ENCODE results near the gene NUP210L.

Gene NUP210L

DNA sequence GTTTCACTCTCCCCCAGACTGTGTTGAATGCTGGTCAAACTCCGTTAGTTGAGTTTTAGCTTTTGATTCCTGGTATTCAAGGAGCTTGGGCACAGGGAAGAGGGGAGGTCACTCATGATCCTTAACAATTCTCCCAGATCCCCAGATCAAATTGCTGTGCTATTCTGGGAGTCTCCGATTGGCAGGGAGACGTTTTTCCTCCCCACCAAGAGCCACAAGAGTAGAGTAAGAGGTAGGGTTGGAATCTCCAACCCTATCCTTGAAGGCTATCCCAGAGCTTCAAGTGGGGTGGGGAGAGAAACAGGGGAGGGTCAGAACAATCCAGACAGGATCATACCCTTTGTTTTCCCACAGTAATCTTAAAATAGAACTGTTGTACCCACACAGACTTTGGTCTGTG is 37.6 kb upstream of the NUP210L start:
- WGBS (ENCODE audit: extremely low coverage, insufficient coverage, insufficient read length) = no CpG with 5 or more reads among the region's 3 CpGs
- no peak overlapping the region for H4K8ac ChIP-seq (ENCODE audit: low read depth, low read length)
- H3K79me2 ChIP-seq (ENCODE audit: control insufficient read depth, insufficient read depth, low read length, poor library complexity) = no peaks in the 10 kb centered on the region
- H2BK12ac ChIP-seq (ENCODE audit: low read length) = no peak overlapping the region
- H4K12ac ChIP-seq (ENCODE audit: low read depth, low read length) = no peak overlapping the region
- H3K18ac ChIP-seq (ENCODE audit: low read length) = no peak overlapping the region
- no peak overlapping the region for H3K27ac ChIP-seq (ENCODE audit: low read depth, low read length)
- H3K23ac ChIP-seq (ENCODE audit: low read length) = no peak overlapping the region
- no peak for DNase-seq
- no peak overlapping the region for H3K9ac ChIP-seq (ENCODE audit: low read length)
- H3K4ac ChIP-seq (ENCODE audit: low read depth, low read length) = no peak overlapping the region
- no peak overlapping the region for H2BK120ac ChIP-seq (ENCODE audit: insufficient read depth, low read length, poor library complexity)
- H3K4me3 ChIP-seq (ENCODE audit: low read depth, low read length) = no peak overlapping the region
- no peak overlapping the region for H2AK5ac ChIP-seq (ENCODE audit: low read length)
- H3K14ac ChIP-seq (ENCODE audit: low read length) = no peak overlapping the region
- no peak overlapping the region for H3K4me2 ChIP-seq (ENCODE audit: low read length)
- H4K91ac ChIP-seq (ENCODE audit: low read depth, low read length) = no peak overlapping the region
- no peak overlapping the region for H2AFZ ChIP-seq (ENCODE audit: insufficient read depth, low read length, poor library complexity)
- H2BK5ac ChIP-seq (ENCODE audit: low read depth, low read length, poor library complexity) = no peak overlapping the region
- no peaks in the 10 kb centered on the region for H3K79me1 ChIP-seq (ENCODE audit: low read length)
- H3K9me3 ChIP-seq (ENCODE audit: insufficient read depth, low read depth, low read length) = no peaks in the 10 kb centered on the region
- H3K36me3 ChIP-seq (ENCODE audit: control insufficient read depth in 1 of 2, insufficient read depth in 2 of 2, low read length in 2 of 2) = no peaks in the 10 kb centered on the region
- no peaks in the 10 kb centered on the region for H3K27me3 ChIP-seq (ENCODE audit: insufficient read depth, low read length)
- peaks cover 0 to 2% of the 10 kb centered on the region in 2 experiments for H3K4me1 ChIP-seq (ENCODE audit: control insufficient read depth in 1 of 2, insufficient read depth in 2 of 2, low read length in 2 of 2)

DNA sequence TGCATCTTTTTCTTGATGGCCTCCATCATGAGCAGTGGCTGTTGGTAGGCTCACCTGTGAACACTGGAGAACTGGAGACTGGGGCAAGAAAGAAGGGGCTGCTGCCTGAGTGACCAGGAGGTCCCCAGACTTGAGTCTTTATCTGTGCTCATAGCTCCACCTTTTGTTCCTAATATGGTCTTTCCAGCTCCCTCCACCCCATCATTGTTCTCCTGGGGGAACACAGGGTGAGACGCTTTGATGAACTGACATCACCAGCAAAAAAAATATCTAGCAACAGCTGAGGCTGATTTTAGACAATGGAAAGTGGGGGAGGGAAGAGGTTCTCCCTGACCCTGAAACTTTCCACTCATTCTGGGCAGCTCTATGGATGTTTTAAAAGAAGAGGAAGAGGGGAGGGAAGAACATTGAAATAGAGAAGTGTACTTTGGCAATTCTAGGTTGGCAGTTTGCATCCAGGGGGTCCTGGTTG is 37.2 kb upstream of the NUP210L start, which contains the start of gene TPM3:
Gene TPM3 (minus strand): TSS at position 111 of the 472 bp plus-strand sequence. CDS start 82 bp downstream, at position 29.
- Histone ChIP-seq H3K23ac (ENCODE audit: low read length) (no peak within 1 kb of the TSS), H3K27ac (ENCODE audit: low read depth, low read length) (no peak within 1 kb of the TSS), H2BK5ac (ENCODE audit: low read depth, low read length, poor library complexity) (no peak within 1 kb of the TSS), H3K4me1 (ENCODE audit: control insufficient read depth in 1 of 2, insufficient read depth in 2 of 2, low read length in 2 of 2) (peaks cover 0 to 2% of the 10 kb centered on the region in 2 experiments), H2BK120ac (ENCODE audit: insufficient read depth, low read length, poor library complexity) (no peak within 1 kb of the TSS), H2AK5ac (ENCODE audit: low read length) (no peak within 1 kb of the TSS), H4K12ac (ENCODE audit: low read depth, low read length) (no peak within 1 kb of the TSS), H3K14ac (ENCODE audit: low read length) (no peak within 1 kb of the TSS), H2BK12ac (ENCODE audit: low read length) (no peak within 1 kb of the TSS), H4K8ac (ENCODE audit: low read depth, low read length) (no peak within 1 kb of the TSS), H3K18ac (ENCODE audit: low read length) (no peak within 1 kb of the TSS), H3K9me3 (ENCODE audit: insufficient read depth, low read depth, low read length) (no peaks in the 10 kb centered on the region), H3K36me3 (ENCODE audit: control insufficient read depth in 1 of 2, insufficient read depth in 2 of 2, low read length in 2 of 2) (no peaks in the 10 kb centered on the region), H3K79me2 (ENCODE audit: control insufficient read depth, insufficient read depth, low read length, poor library complexity) (no peaks in the 10 kb centered on the region), H3K4me3 (ENCODE audit: low read depth, low read length) (no peak within 1 kb of the TSS), H2AFZ (ENCODE audit: insufficient read depth, low read length, poor library complexity) (no peak within 1 kb of the TSS), H4K91ac (ENCODE audit: low read depth, low read length) (no peak within 1 kb of the TSS), H3K9ac (ENCODE audit: low read length) (no peak within 1 kb of the TSS), H3K27me3 (ENCODE audit: insufficient read depth, low read length) (no peaks in the 10 kb centered on the region), H3K79me1 (ENCODE audit: low read length) (no peaks in the 10 kb centered on the region), H3K4ac (ENCODE audit: low read depth, low read length) (no peak within 1 kb of the TSS), H3K4me2 (ENCODE audit: low read length) (no peak within 1 kb of the TSS)
- no peak for DNase-seq
- WGBS (ENCODE audit: extremely low coverage, insufficient coverage, insufficient read length) = no CpG with 5 or more reads among the region's 1 CpG

GRCh38 chr1:154190550-154190949 is 35.7 kb upstream of the NUP210L start:
- H3K4me3 ChIP-seq (ENCODE audit: low read depth, low read length) = no peak overlapping the region
- H4K8ac ChIP-seq (ENCODE audit: low read depth, low read length) = no peak overlapping the region
- H3K79me2 ChIP-seq (ENCODE audit: control insufficient read depth, insufficient read depth, low read length, poor library complexity) = no peaks in the 10 kb centered on the region
- H3K27ac ChIP-seq (ENCODE audit: low read depth, low read length) = no peak overlapping the region
- H2AFZ ChIP-seq (ENCODE audit: insufficient read depth, low read length, poor library complexity) = no peak overlapping the region
- no peak overlapping the region for H2AK5ac ChIP-seq (ENCODE audit: low read length)
- no peaks in the 10 kb centered on the region for H3K9me3 ChIP-seq (ENCODE audit: insufficient read depth, low read depth, low read length)
- no peaks in the 10 kb centered on the region for H3K79me1 ChIP-seq (ENCODE audit: low read length)
- H2BK12ac ChIP-seq (ENCODE audit: low read length) = no peak overlapping the region
- WGBS (ENCODE audit: extremely low coverage, insufficient coverage, insufficient read length) = no CpG with 5 or more reads among the region's 1 CpG
- no peak overlapping the region for H3K4me2 ChIP-seq (ENCODE audit: low read length)
- no peak overlapping the region for H4K91ac ChIP-seq (ENCODE audit: low read depth, low read length)
- H3K4ac ChIP-seq (ENCODE audit: low read depth, low read length) = no peak overlapping the region
- H3K9ac ChIP-seq (ENCODE audit: low read length) = no peak overlapping the region
- no peak for DNase-seq
- no peaks in the 10 kb centered on the region for H3K4me1 ChIP-seq (ENCODE audit: control insufficient read depth in 1 of 2, insufficient read depth in 2 of 2, low read length in 2 of 2)
- H3K18ac ChIP-seq (ENCODE audit: low read length) = no peak overlapping the region
- H3K14ac ChIP-seq (ENCODE audit: low read length) = no peak overlapping the region
- no peak overlapping the region for H2BK120ac ChIP-seq (ENCODE audit: insufficient read depth, low read length, poor library complexity)
- H2BK5ac ChIP-seq (ENCODE audit: low read depth, low read length, poor library complexity) = no peak overlapping the region
- no peak overlapping the region for H4K12ac ChIP-seq (ENCODE audit: low read depth, low read length)
- H3K27me3 ChIP-seq (ENCODE audit: insufficient read depth, low read length) = no peaks in the 10 kb centered on the region
- no peak overlapping the region for H3K23ac ChIP-seq (ENCODE audit: low read length)
- no peaks in the 10 kb centered on the region for H3K36me3 ChIP-seq (ENCODE audit: control insufficient read depth in 1 of 2, insufficient read depth in 2 of 2, low read length in 2 of 2)

DNA sequence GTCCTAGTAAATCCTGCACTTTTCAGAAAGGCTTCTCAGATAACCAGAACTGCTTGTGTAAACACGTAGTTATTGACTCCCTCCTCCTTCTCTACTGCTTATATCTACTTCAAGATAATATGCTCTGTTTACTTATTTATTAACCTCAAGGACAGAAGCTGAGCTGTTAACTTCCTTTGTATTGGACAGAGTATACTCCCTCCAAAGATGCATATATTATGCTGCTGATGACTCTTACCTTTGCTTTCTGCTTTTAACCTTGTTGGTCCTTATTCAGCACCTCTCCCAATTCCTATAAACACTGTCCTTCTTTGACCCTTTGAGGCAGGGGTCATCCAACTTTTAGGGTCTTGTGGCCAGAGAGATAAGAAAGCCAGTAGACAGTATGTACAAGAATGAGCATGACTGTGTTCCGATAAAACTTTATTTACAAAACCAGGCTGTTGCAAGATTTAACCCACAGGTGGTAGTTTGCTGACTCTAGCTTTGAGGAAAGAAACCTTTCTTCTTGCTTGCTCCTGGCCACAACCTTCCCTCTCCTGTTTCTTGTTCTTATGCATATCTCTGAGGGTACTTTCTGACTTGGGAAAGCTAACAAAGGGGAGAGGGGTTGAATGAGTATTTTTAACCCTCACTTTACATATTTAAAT is 32.1 kb upstream of the NUP210L start:
- Histone ChIP-seq H4K8ac (ENCODE audit: low read depth, low read length) (no peak overlapping the region), H3K4me2 (ENCODE audit: low read length) (no peak overlapping the region), H4K91ac (ENCODE audit: low read depth, low read length) (no peak overlapping the region), H3K4me1 (ENCODE audit: control insufficient read depth in 1 of 2, insufficient read depth in 2 of 2, low read length in 2 of 2) (peaks cover 0 to 3% of the 10 kb centered on the region in 2 experiments), H2AFZ (ENCODE audit: insufficient read depth, low read length, poor library complexity) (no peak overlapping the region), H4K12ac (ENCODE audit: low read depth, low read length) (no peak overlapping the region), H3K4ac (ENCODE audit: low read depth, low read length) (no peak overlapping the region), H3K79me1 (ENCODE audit: low read length) (peaks cover 14% of the 10 kb centered on the region), H2BK120ac (ENCODE audit: insufficient read depth, low read length, poor library complexity) (no peak overlapping the region), H3K36me3 (ENCODE audit: control insufficient read depth in 1 of 2, insufficient read depth in 2 of 2, low read length in 2 of 2) (no peaks in the 10 kb centered on the region), H3K23ac (ENCODE audit: low read length) (no peak overlapping the region), H3K79me2 (ENCODE audit: control insufficient read depth, insufficient read depth, low read length, poor library complexity) (peaks cover 9% of the 10 kb centered on the region), H3K18ac (ENCODE audit: low read length) (no peak overlapping the region), H2BK5ac (ENCODE audit: low read depth, low read length, poor library complexity) (no peak overlapping the region), H3K27ac (ENCODE audit: low read depth, low read length) (no peak overlapping the region), H3K9ac (ENCODE audit: low read length) (no peak overlapping the region), H2BK12ac (ENCODE audit: low read length) (no peak overlapping the region), H3K27me3 (ENCODE audit: insufficient read depth, low read length) (no peaks in the 10 kb centered on the region), H2AK5ac (ENCODE audit: low read length) (no peak overlapping the region), H3K4me3 (ENCODE audit: low read depth, low read length) (no peak overlapping the region), H3K9me3 (ENCODE audit: insufficient read depth, low read depth, low read length) (no peaks in the 10 kb centered on the region), H3K14ac (ENCODE audit: low read length) (no peak overlapping the region)
- no peak for DNase-seq
- no CpG with 5 or more reads among the region's 2 CpGs for WGBS (ENCODE audit: extremely low coverage, insufficient coverage, insufficient read length)

Data from trophoblast cell (in vitro differentiated cells and primary cell).